HCT116 (cell line): ENCODE measurements around the gene FGFRL1. TPM values are rescaled to one million over a fixed set of nuclear protein-coding genes. Genes with fewer than 3 reads are reported as not detected.

Experiments used
- ATAC-seq: fragments of 200-7000 bp; cut with Tn5 transposase; 2 replicates; pipeline ENCODE4 v1.9.1; 2020; ENCODE audit warnings: mild to moderate bottlenecking, moderate library complexity
- BruUV-seq: library from RNA; stranded (reverse); fragments of 400-500 nt; replicated peaks from 2 replicates; lab custom pipeline; 2021; lab: Mats Ljungman, UMichigan
- CTCF ChIA-PET: fragments of 300-600 bp; sonication (Branson Sonifier 250); formaldehyde crosslinking; loops from one replicate; lab custom pipeline; 2021; ENCODE audit warnings: antibody characterized with exemption; lab: Charles Lee
- POLR2A ChIA-PET: fragments of 300-600, 350-600 bp; sonication (Branson Sonifier 250); formaldehyde crosslinking; loops from one replicate; lab custom pipeline; 2021; ENCODE audit warnings: antibody characterized with exemption; lab: Charles Lee
- RAD21 ChIA-PET, 2 experiments: fragments of 300-600 bp; sonication (Branson Sonifier 250); formaldehyde crosslinking; loops; one replicate each; lab custom pipeline; 2023; ENCODE audit warnings: low total read pairs in 2 of 2; ENCODE audit not compliant: uncharacterized antibody in 2 of 2, unreplicated experiment in 2 of 2, low non-redundant PET in 1 of 2; lab: Charles Lee
- DNase-seq: peaks from one replicate; pipeline ENCODE4 v3.0.0-alpha.2; 2010; ENCODE audit warnings: low read depth, low spot score
- H2AFZ ChIP-seq: fragments of 200-600 bp; shearing (Covaris generic), sonication (generic); 2 replicates; pipeline ENCODE4 v1.6.1; 2017; ENCODE audit warnings: low read depth, mixed run types, mixed read lengths, antibody characterized with exemption, low read length; ENCODE audit not compliant: poor library complexity, severe bottlenecking
- H3K27ac ChIP-seq: 2 replicates; pipeline ENCODE4 v1.5.1; 2012; ENCODE audit warnings: low read depth, low read length
- H3K27me3 ChIP-seq: fragments of 200-600 bp; sonication (generic); 2 replicates; pipeline ENCODE4 v1.6.1; 2016; ENCODE audit warnings: mixed run types, low read length, mixed read lengths; ENCODE audit not compliant: insufficient read depth
- H3K36me3 ChIP-seq, 2 experiments: fragments of 200-500 bp in 1 of 2; fragments of 200-600 bp in 1 of 2; sonication (Bioruptor generic) in 1 of 2; sonication (generic) in 1 of 2; 2 replicates each; pipeline versions ENCODE4 v1.5.1 to v1.6.1; 2014 to 2016; ENCODE audit warnings: low read length in 2 of 2, inconsistent platforms in 1 of 2, mixed read lengths in 1 of 2, mixed run types in 1 of 2; ENCODE audit not compliant: insufficient read depth in 2 of 2, control insufficient read depth in 1 of 2
- H3K4me1 ChIP-seq, 2 experiments: fragments of 200-600 bp in 1 of 2; sonication (generic) in 1 of 2; 2 replicates each; pipeline versions ENCODE4 v1.5.1 to v1.6.1; 2012 to 2017; ENCODE audit warnings: low read length in 2 of 2, inconsistent platforms in 1 of 2, mild to moderate bottlenecking in 1 of 2, mixed read lengths in 1 of 2, mixed run types in 1 of 2, moderate library complexity in 1 of 2; ENCODE audit not compliant: insufficient read depth in 2 of 2, control insufficient read depth in 1 of 2
- H3K4me2 ChIP-seq: fragments of 200-600 bp; sonication (generic); 2 replicates; pipeline ENCODE4 v1.6.1; 2017; ENCODE audit warnings: mixed run types, low read length, mixed read lengths
- H3K4me3 ChIP-seq, 2 experiments: fragments of 200-600 bp in 1 of 2; sonication (generic) in 1 of 2; replicated peaks in 1 of 2; 2 replicates each; pipeline ENCODE4 v1.5.1; 2011 to 2016; ENCODE audit warnings: low read length in 2 of 2, control low read depth in 1 of 2, low read depth in 1 of 2, mild to moderate bottlenecking in 1 of 2, mixed read lengths in 1 of 2, mixed run types in 1 of 2
- H3K79me2 ChIP-seq: fragments of 200-600 bp; sonication (generic); 2 replicates; pipeline ENCODE4 v1.6.1; 2017; ENCODE audit warnings: mild to moderate bottlenecking, mixed run types, low read length, moderate library complexity, mixed read lengths; ENCODE audit not compliant: insufficient read depth
- H3K9ac ChIP-seq: fragments of 200-600 bp; sonication (generic); 2 replicates; pipeline ENCODE4 v1.6.1; 2016; ENCODE audit warnings: low read length, mixed read lengths
- H3K9me2 ChIP-seq: fragments of 200-600 bp; sonication (generic), shearing (Covaris generic); 2 replicates; pipeline ENCODE4 v1.6.1; 2017; ENCODE audit warnings: mixed run types, mild to moderate bottlenecking, moderate library complexity; ENCODE audit not compliant: insufficient read depth
- H3K9me3 ChIP-seq, 2 experiments: fragments of 200-500 bp in 1 of 2; fragments of 200-600 bp in 1 of 2; sonication (Bioruptor generic) in 1 of 2; sonication (generic) in 1 of 2; 2 replicates each; pipeline ENCODE4 v1.6.1; 2014 to 2017; ENCODE audit warnings: low read length in 2 of 2, mixed read lengths in 2 of 2, inconsistent platforms in 1 of 2, low read depth in 1 of 2, mild to moderate bottlenecking in 1 of 2, mixed run types in 1 of 2, moderate library complexity in 1 of 2; ENCODE audit not compliant: control insufficient read depth in 1 of 2, insufficient read depth in 1 of 2
- H4K20me1 ChIP-seq: fragments of 200-600 bp; sonication (generic), shearing (Covaris generic); 2 replicates; pipeline ENCODE4 v1.6.1; 2017; ENCODE audit warnings: mixed run types, mild to moderate bottlenecking, moderate library complexity; ENCODE audit not compliant: insufficient read depth
- CBX3 ChIP-seq: IDR thresholded peaks from 2 replicates; pipeline ENCODE4 v1.6.1; 2012; ENCODE audit warnings: low read depth
- CEBPB ChIP-seq: IDR thresholded peaks from 2 replicates; pipeline ENCODE4 v1.6.1; 2012; ENCODE audit warnings: low read depth
- ELF1 ChIP-seq: IDR thresholded peaks from 2 replicates; pipeline ENCODE4 v1.6.1; 2012; ENCODE audit warnings: low read depth, borderline replicate concordance
- EZH2 ChIP-seq: fragments of 200-600 bp; sonication (generic); IDR thresholded peaks from 2 replicates; pipeline ENCODE4 v1.6.1; 2017; ENCODE audit warnings: antibody characterized with exemption, mixed run types
- FOSL1 ChIP-seq: IDR thresholded peaks from 2 replicates; pipeline ENCODE4 v1.6.1; 2012; ENCODE audit warnings: low read depth
- JUND ChIP-seq: IDR thresholded peaks from 2 replicates; pipeline ENCODE4 v1.6.1; 2012
- POLR2A ChIP-seq: IDR thresholded peaks from 2 replicates; pipeline ENCODE4 v1.7.0; 2011; ENCODE audit warnings: borderline replicate concordance; ENCODE audit not compliant: insufficient read depth, insufficient read length; ENCODE audit errors: extremely low read depth
- POLR2AphosphoS5 ChIP-seq: IDR thresholded peaks from 2 replicates; pipeline ENCODE4 v1.6.1; 2011; ENCODE audit warnings: mild to moderate bottlenecking, low read depth, low read length, moderate library complexity
- RAD21 ChIP-seq: IDR thresholded peaks from 2 replicates; pipeline ENCODE4 v1.6.1; 2012; ENCODE audit warnings: low read depth, mild to moderate bottlenecking
- SP1 ChIP-seq: IDR thresholded peaks from 2 replicates; pipeline ENCODE4 v1.6.1; 2012; ENCODE audit warnings: low read depth
- SRF ChIP-seq: IDR thresholded peaks from 2 replicates; pipeline ENCODE4 v1.6.1; 2012; ENCODE audit warnings: low read depth
- TCF7L2 ChIP-seq: IDR thresholded peaks from 2 replicates; pipeline ENCODE4 v1.7.0; 2011; ENCODE audit warnings: borderline replicate concordance, inconsistent platforms; ENCODE audit not compliant: insufficient read depth, insufficient read length; ENCODE audit errors: extremely low read depth
- YY1 ChIP-seq: IDR thresholded peaks from 2 replicates; pipeline ENCODE4 v1.6.1; 2011; ENCODE audit warnings: low read length, low read depth, moderate library complexity, mild to moderate bottlenecking; ENCODE audit not compliant: insufficient replicate concordance; ENCODE audit errors: extremely low read depth
- ZNF274 ChIP-seq: fragments of 200-500 bp; sonication (Bioruptor generic); IDR thresholded peaks from 2 replicates; pipeline ENCODE4 v1.6.1; 2014; ENCODE audit warnings: mild to moderate bottlenecking, low read depth, low read length, inconsistent platforms
- intact Hi-C: fragments of 100-400 bp; cut with micrococcal nuclease; formaldehyde crosslinking; loops from 2 replicates; pipeline ENCODE4 v1.10.0; 2022
- total RNA-seq: library from RNA; stranded (reverse); gene quantifications from one replicate; pipeline ENCODE4 v1.2.1, GENCODE V29; 2021; ENCODE audit not compliant: unreplicated experiment
- TF ChIP-seq, protein P1 (sequence below), 3 experiments: fragments of 200-600 bp in 1 of 3; sonication (generic) in 1 of 3; IDR thresholded peaks in 2 of 3; conservative IDR thresholded peaks in 1 of 3; 2 replicates each; pipeline ENCODE4 v1.5.1; 2012 to 2017; ENCODE audit warnings: low read depth in 2 of 3, low read length in 2 of 3, antibody characterized with exemption in 1 of 3, borderline replicate concordance in 1 of 3, control low read depth in 1 of 3, mild to moderate bottlenecking in 1 of 3, mixed read lengths in 1 of 3, mixed run types in 1 of 3, moderate library complexity in 1 of 3; ENCODE audit not compliant: insufficient read depth in 1 of 3
- TF ChIP-seq, protein P2 (sequence below): IDR thresholded peaks from 2 replicates; pipeline ENCODE4 v1.6.1; 2012; ENCODE audit warnings: low read depth
- TF ChIP-seq, protein P3 (sequence below): IDR thresholded peaks from 2 replicates; pipeline ENCODE4 v1.6.1; 2011; ENCODE audit warnings: mild to moderate bottlenecking, low read length, moderate library complexity; ENCODE audit not compliant: insufficient replicate concordance; ENCODE audit errors: extremely low read depth
- TF ChIP-seq, protein P4 (sequence below): IDR thresholded peaks from 2 replicates; pipeline ENCODE4 v1.6.1; 2012

FGFRL1 gene
- total RNA-seq, 1 experiment from 2014 or later: 91.1 TPM

DNA sequence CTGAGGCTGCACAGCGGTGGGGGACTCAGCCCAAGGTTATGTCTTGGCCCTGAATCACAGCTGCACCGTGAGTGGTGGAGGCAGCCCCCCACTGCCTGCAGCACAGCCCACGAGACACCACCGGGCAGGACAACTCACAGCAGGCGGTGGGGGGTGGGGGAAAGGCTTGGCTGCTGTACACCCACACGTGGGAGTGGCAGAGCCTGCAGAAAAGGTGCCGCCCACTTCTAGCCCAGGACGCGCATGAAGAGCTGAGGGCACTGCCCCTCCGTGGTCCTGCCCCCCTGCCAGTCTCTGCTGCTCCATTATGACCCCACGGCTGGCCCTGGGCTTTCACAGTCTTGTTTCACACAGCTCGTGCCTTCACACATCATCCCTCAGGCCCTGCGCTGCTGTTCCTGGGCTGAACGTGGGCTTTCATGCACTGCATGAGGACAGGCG lies 40.8 kb downstream of the FGFRL1 start:
- TF ChIP-seq, protein P1, sequence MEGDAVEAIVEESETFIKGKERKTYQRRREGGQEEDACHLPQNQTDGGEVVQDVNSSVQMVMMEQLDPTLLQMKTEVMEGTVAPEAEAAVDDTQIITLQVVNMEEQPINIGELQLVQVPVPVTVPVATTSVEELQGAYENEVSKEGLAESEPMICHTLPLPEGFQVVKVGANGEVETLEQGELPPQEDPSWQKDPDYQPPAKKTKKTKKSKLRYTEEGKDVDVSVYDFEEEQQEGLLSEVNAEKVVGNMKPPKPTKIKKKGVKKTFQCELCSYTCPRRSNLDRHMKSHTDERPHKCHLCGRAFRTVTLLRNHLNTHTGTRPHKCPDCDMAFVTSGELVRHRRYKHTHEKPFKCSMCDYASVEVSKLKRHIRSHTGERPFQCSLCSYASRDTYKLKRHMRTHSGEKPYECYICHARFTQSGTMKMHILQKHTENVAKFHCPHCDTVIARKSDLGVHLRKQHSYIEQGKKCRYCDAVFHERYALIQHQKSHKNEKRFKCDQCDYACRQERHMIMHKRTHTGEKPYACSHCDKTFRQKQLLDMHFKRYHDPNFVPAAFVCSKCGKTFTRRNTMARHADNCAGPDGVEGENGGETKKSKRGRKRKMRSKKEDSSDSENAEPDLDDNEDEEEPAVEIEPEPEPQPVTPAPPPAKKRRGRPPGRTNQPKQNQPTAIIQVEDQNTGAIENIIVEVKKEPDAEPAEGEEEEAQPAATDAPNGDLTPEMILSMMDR (IDR thresholded peaks at IDR 0.05 in 2 of 3, conservative IDR thresholded peaks at IDR 0.05 in 1 of 3; ENCODE audit: borderline replicate concordance in 1 of 3, insufficient read depth in 1 of 3, low read depth in 2 of 3, low read length in 2 of 3): no peak
- TF ChIP-seq, protein P2, sequence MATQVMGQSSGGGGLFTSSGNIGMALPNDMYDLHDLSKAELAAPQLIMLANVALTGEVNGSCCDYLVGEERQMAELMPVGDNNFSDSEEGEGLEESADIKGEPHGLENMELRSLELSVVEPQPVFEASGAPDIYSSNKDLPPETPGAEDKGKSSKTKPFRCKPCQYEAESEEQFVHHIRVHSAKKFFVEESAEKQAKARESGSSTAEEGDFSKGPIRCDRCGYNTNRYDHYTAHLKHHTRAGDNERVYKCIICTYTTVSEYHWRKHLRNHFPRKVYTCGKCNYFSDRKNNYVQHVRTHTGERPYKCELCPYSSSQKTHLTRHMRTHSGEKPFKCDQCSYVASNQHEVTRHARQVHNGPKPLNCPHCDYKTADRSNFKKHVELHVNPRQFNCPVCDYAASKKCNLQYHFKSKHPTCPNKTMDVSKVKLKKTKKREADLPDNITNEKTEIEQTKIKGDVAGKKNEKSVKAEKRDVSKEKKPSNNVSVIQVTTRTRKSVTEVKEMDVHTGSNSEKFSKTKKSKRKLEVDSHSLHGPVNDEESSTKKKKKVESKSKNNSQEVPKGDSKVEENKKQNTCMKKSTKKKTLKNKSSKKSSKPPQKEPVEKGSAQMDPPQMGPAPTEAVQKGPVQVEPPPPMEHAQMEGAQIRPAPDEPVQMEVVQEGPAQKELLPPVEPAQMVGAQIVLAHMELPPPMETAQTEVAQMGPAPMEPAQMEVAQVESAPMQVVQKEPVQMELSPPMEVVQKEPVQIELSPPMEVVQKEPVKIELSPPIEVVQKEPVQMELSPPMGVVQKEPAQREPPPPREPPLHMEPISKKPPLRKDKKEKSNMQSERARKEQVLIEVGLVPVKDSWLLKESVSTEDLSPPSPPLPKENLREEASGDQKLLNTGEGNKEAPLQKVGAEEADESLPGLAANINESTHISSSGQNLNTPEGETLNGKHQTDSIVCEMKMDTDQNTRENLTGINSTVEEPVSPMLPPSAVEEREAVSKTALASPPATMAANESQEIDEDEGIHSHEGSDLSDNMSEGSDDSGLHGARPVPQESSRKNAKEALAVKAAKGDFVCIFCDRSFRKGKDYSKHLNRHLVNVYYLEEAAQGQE: no peak
- TF ChIP-seq SRF: no peak
- no peak for TF ChIP-seq RAD21
- no peak for TF ChIP-seq ELF1
- TF ChIP-seq, protein P3, sequence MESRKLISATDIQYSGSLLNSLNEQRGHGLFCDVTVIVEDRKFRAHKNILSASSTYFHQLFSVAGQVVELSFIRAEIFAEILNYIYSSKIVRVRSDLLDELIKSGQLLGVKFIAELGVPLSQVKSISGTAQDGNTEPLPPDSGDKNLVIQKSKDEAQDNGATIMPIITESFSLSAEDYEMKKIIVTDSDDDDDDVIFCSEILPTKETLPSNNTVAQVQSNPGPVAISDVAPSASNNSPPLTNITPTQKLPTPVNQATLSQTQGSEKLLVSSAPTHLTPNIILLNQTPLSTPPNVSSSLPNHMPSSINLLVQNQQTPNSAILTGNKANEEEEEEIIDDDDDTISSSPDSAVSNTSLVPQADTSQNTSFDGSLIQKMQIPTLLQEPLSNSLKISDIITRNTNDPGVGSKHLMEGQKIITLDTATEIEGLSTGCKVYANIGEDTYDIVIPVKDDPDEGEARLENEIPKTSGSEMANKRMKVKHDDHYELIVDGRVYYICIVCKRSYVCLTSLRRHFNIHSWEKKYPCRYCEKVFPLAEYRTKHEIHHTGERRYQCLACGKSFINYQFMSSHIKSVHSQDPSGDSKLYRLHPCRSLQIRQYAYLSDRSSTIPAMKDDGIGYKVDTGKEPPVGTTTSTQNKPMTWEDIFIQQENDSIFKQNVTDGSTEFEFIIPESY: no peak
- no peak for TF ChIP-seq TCF7L2
- TF ChIP-seq CBX3: no peak
- TF ChIP-seq POLR2A: no peak
- no peak for TF ChIP-seq EZH2
- no peak for TF ChIP-seq YY1
- no peak for TF ChIP-seq FOSL1
- TF ChIP-seq SP1: no peak
- no peak for TF ChIP-seq POLR2AphosphoS5
- TF ChIP-seq CEBPB: no peak
- TF ChIP-seq, protein P4, sequence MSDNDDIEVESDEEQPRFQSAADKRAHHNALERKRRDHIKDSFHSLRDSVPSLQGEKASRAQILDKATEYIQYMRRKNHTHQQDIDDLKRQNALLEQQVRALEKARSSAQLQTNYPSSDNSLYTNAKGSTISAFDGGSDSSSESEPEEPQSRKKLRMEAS: no peak
- TF ChIP-seq JUND: no peak
- TF ChIP-seq ZNF274: no peak
- H3K27ac ChIP-seq: no peak overlapping the region
- no peak overlapping the region for H3K4me3 ChIP-seq
- ChIA-PET POLR2A (no interaction called here), CTCF (no interaction called here), RAD21 (no interaction called here)
- no peaks in the 10 kb centered on the region for H4K20me1 ChIP-seq
- H3K9me3 ChIP-seq: no peaks in the 10 kb centered on the region
- no TSS peak for BruUV-seq
- intact Hi-C loops: no loop called here
- no peak overlapping the region for H3K4me2 ChIP-seq
- no peaks in the 10 kb centered on the region for H3K36me3 ChIP-seq
- no peaks in the 10 kb centered on the region for H3K79me2 ChIP-seq
- H3K9ac ChIP-seq: no peak overlapping the region
- no peak for DNase-seq
- H2AFZ ChIP-seq: no peak overlapping the region
- no peak for ATAC-seq
- H3K9me2 ChIP-seq: no peaks in the 10 kb centered on the region
- peaks cover 15% of the 10 kb centered on the region for H3K27me3 ChIP-seq
- H3K4me1 ChIP-seq: peaks cover 0 to 2% of the 10 kb centered on the region in 2 experiments; a peak in 1 of 4 replicates
